Measurements from ENCODE around the gene CMTM1.
"Not testable (repeated sequence)": the region's sequence is repeated elsewhere in the genome, so short reads cannot be mapped to it uniquely, and the experiment has no call there.

CMTM1 gene

GRCh38 chr16:66592241-66592640 lies 26.0 kb downstream of the CMTM1 start:
- DNase-seq (ENCODE audit: low read depth), result no peak

- DNase-seq (ENCODE audit: low read depth), result no peak
Observed at GRCh38 chr16:66592814-66593213, 26.6 kb downstream of the CMTM1 start.

- DNase-seq (ENCODE audit: low read depth), result no peak
Observed at GRCh38 chr16:66594739-66595138, 28.5 kb downstream of the CMTM1 start.

GRCh38 chr16:66596559-66596958 lies 30.3 kb downstream of the CMTM1 start:
- not testable (repeated sequence) for DNase-seq (ENCODE audit: low read depth)

GRCh38 chr16:66596986-66597848 lies 31.0 kb downstream of the CMTM1 start:
- no peak for DNase-seq (ENCODE audit: low read depth)

- DNase-seq (ENCODE audit: low read depth), result no peak
Observed at GRCh38 chr16:66598111-66598510, 31.9 kb downstream of the CMTM1 start.

GRCh38 chr16:66599726-66600125 lies 33.5 kb downstream of the CMTM1 start:
- DNase-seq (ENCODE audit: low read depth), result no peak

GRCh38 chr16:66600477-66600876 lies 34.2 kb downstream of the CMTM1 start:
- DNase-seq (ENCODE audit: low read depth), result no peak

GRCh38 chr16:66601471-66601870 lies 35.2 kb downstream of the CMTM1 start:
- no peak for DNase-seq (ENCODE audit: low read depth)

- peak; percentile 70 for DNase-seq (ENCODE audit: low read depth)
Observed at GRCh38 chr16:66603537-66604375, 37.5 kb downstream of the CMTM1 start.

GRCh38 chr16:66604376-66605176 lies 38.3 kb downstream of the CMTM1 start, which contains the start of gene CMTM3:
Gene CMTM3, plus strand, starts transcription at chr16:66604704. Its CDS starts 102 bp downstream, at chr16:66604806.
- peak; percentile 56 for DNase-seq (ENCODE audit: low read depth)

GRCh38 chr16:66605177-66605978 lies 39.1 kb downstream of the CMTM1 start:
- peak; percentile 19 for DNase-seq (ENCODE audit: low read depth)

GRCh38 chr16:66605979-66606751 lies 39.9 kb downstream of the CMTM1 start:
- no peak for DNase-seq (ENCODE audit: low read depth)

GRCh38 chr16:66608241-66609138 lies 42.3 kb downstream of the CMTM1 start:
- peak; percentile 66 for DNase-seq (ENCODE audit: low read depth)

- no peak for DNase-seq (ENCODE audit: low read depth)
Observed at GRCh38 chr16:66609139-66609510, 42.9 kb downstream of the CMTM1 start.

GRCh38 chr16:66610111-66610820 lies 44.0 kb downstream of the CMTM1 start:
- DNase-seq (ENCODE audit: low read depth), result no peak

GRCh38 chr16:66611911-66612310 lies 45.7 kb downstream of the CMTM1 start:
- DNase-seq (ENCODE audit: low read depth), result not testable (repeated sequence)

GRCh38 chr16:66612422-66612821 lies 46.2 kb downstream of the CMTM1 start:
- DNase-seq (ENCODE audit: low read depth), result no peak
